VCaP (cell line): ENCODE results near the gene PPIL4.

ENCODE experiments used
- H3K27ac ChIP-seq: fragments of 450-650 bp; 2 replicates; pipeline ENCODE4 v1.5.1; 2017
- TF ChIP-seq, protein P1 (sequence below): fragments of 450-650 bp; conservative IDR thresholded peaks from 2 replicates; pipeline ENCODE4 v1.5.1; 2017; ENCODE audit warnings: mild to moderate bottlenecking, moderate library complexity

PPIL4 gene

DNA sequence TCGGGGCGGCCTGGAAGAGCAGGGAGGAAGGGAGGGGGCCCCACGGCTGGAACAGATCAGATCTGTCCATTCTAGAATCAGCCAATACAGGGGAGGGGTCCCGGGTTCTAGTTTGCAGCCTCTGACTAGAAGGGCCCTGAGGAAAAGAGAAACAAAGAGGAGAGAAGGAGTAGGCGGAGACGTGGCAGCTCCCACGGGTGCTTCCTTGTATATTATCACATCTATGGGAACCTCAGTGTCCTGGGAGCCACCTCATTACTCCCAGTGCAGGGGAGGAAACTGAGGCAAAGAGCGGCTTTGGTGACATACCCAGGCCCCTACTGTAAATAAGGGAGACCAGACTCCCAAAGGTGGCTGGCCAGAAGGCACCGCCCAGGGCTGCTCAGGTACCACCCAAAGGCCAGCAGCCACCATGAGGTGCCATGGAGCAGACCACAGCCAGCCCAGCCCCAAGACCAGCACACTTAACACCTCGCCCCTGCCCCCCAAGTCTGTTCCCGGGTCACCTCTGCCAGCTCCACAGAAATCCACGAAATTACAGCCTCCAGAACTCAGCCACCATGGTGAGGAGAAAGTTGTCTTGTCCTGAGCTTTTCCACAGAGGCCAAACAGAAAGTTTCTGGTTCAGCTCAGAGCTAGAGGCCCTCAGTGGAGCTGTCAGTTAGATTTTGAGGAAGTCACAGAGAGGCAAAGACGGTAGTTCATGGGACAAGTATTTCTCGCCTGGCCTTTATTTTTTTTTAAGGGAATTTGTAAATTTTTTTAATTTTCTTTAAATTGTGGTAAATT lies 63.1 kb downstream of the PPIL4 start:
- H3K27ac ChIP-seq = no peak overlapping the region
- TF ChIP-seq, protein P1, sequence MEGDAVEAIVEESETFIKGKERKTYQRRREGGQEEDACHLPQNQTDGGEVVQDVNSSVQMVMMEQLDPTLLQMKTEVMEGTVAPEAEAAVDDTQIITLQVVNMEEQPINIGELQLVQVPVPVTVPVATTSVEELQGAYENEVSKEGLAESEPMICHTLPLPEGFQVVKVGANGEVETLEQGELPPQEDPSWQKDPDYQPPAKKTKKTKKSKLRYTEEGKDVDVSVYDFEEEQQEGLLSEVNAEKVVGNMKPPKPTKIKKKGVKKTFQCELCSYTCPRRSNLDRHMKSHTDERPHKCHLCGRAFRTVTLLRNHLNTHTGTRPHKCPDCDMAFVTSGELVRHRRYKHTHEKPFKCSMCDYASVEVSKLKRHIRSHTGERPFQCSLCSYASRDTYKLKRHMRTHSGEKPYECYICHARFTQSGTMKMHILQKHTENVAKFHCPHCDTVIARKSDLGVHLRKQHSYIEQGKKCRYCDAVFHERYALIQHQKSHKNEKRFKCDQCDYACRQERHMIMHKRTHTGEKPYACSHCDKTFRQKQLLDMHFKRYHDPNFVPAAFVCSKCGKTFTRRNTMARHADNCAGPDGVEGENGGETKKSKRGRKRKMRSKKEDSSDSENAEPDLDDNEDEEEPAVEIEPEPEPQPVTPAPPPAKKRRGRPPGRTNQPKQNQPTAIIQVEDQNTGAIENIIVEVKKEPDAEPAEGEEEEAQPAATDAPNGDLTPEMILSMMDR = no peak

DNA sequence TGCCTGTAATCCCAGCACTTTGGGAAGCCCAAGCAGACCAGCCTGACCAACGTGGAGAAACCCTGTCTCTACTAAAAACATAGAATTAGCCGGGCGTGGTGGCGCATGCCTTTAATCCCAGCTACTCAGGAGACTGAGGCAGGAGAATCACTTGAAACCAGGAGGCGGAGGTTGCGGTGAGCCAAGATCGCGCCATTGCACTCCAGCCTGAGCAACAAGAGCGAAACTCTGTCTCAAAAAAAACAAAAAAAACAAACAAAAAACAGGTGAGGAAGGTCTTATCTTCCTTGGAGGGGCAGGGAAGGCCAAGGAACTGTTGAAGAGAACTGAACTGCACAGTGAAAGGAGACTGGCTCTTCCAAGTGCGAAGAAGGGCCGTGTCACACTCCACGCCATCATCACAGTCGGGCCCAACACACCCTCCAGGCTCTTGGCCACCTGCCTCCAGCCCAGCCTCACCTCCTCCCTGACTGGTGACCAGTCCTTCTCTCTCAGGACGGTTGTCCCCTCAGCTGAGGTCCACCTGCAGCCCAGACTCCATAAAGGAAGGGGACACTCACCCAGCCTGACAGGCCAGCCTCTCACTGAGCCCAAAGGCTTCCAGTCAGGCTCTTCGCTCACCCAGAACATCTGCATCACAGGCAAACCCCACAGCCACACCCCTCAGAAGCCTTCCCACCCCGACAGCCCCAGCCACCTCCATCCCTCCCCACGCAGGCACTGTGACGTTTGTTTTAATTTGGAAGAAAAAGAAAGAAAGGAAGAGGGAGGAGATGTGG lies 65.2 kb downstream of the PPIL4 start:
- TF ChIP-seq, protein P1 = no peak
- H3K27ac ChIP-seq = no peak overlapping the region

DNA sequence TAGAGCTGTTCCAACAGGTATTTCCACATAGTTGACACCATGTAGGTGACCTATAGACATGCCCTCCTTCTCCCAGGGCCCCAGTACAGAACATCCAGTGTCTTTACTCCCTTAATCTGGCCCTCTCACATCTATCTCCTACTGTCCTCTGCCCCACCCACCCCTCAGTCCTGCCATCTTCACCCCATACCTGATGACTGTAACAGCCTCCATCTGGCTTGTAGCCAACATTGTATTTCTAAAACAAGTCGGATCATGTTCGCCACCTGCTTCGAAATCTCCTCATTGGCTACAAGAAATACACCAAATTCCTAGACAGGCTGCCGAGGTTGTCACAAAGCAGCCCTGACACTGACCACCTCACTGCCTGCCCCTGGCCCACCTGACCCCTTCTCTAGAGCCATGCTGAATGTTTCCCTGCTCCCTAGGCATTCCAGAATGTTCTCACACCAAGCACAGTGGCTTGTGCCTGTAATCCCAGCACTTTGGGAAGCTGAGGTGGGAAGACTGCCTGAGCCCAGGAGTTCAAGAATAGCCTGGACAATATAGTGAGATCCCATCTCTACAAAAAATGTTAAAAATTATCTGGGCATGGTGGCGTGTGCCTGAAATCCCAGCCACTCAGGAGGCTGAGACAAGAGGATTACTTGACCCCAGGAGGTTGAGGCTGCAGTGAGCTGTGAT lies 67.1 kb downstream of the PPIL4 start:
- TF ChIP-seq, protein P1 = no peak
- H3K27ac ChIP-seq = no peak overlapping the region

DNA sequence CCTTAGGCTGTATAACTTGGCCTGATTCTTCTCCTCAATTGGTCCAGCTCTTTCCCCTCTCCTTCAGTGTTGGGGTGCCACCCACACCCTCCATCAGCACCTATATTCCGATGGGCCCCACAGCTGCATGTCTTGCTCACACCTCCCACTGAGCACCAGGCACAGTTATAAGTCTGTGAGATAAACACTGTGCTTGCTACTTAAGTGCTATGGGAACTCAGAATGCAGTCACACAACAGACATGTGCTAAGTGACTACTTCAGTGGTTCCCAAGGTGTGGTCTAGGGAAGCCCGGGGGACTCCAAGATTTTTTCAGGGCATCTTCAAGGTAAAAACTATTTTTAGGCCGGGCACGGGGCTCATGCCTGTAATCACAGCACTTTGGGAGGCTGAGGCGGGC lies 68.3 kb downstream of the PPIL4 start:
- H3K27ac ChIP-seq = no peak overlapping the region
- TF ChIP-seq, protein P1 = no peak

DNA sequence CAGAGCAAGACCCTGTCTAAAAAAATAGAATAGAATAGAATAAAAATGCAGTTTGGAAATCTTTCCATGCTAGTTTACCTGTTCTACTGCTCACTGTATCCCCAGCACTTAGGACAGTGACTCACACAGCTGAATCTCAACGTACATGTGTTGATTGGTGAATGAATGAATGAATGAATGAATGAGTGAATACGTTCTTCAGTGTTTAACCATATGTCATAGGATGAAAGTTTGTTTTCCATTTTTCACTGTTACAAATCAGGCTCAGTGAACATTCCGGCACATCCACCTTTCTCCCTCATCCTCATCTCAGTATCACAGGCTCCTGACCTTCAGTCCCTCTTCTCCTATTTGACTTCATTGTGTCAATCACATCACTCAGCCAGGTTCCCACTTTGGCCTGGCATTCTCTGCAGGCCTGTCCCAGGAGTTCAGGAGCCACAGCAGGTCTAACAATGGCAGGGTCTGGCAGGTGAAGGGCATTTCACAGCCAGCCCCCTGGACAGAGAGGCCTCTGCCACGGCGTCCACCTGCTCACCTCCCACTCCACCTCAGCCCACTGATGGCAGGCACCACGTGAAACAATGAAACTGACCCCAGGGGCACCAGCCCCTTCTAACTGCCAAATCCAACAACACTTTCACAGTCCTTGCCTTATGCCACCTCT lies 68.9 kb downstream of the PPIL4 start:
- H3K27ac ChIP-seq = no peak overlapping the region
- TF ChIP-seq, protein P1 = no peak

DNA sequence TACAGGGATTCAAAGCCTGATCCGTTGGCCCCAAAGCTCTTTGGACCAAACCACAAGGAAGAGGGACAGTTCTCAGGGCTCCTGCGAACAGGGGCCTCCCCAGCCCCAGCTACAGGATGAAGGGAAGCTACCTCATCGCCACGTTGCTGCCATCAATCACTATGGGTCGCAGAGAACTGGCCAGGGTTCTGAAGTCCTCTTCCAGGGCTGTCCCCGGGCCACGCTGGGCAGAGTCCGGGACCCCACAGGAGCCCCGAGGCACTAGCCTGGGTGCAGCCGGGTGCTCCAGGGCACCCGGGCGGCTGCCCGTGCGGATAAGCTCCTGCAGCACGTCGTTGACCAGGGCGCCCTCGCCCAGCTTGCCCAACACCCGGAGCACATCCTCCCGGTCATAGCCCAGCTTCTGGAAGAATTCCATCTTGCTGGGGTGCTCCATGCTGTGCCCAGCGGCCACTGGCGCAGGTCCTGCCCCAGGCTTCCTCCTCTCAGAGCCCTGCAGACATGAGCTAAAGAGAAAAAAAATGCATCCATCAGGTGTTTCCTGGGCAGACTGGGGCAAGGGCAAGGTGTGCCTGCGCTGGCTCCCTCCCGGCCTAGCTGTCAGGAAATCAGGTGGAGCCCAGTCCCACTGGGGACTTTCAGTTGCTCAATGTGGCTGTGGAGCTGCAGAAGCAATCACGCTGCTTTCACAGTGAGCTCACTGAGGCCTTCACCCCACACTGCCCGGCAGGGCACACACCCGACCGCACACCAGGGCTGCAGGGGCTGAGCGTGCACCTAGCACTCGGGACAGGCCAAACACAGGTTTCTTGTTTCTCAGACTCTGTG lies 71.5 kb downstream of the PPIL4 start:
- H3K27ac ChIP-seq = no peak overlapping the region
- TF ChIP-seq, protein P1 = no peak
